Measurements from ENCODE around the gene SLC35F4. TPM values are rescaled to one million over a fixed set of nuclear protein-coding genes. Genes with fewer than 3 reads are reported as not detected.
"Not testable (repeated sequence)": the region's sequence is repeated elsewhere in the genome, so short reads cannot be mapped to it uniquely, and the experiment has no call there.

SLC35F4 gene
- total RNA-seq, 4 donors from 2014 or later = not detected

- Histone ChIP-seq H3K36me3 (no peaks in the 10 kb centered on the region), H3K27ac (no peak overlapping the region), H3K9me3 (no peaks in the 10 kb centered on the region), H3K4me1 (no peaks in the 10 kb centered on the region), H3K27me3 (peaks cover 15 to 28% (median 16%) of the 10 kb centered on the region in 3 donors), H3K4me3 (no peak overlapping the region)
- intact Hi-C loops (cut with DNase I; ENCODE audit: low total_unique reads) (no loop called here), in situ Hi-C loops (cut with MboI; ENCODE audit: low sequenced_read_pairs in 4 of 4) (no loop called here)
- no peak for DNase-seq
- no peak for ATAC-seq
- no peak for TF ChIP-seq POLR2A (IDR thresholded peaks at IDR 0.05)
- no peak for TF ChIP-seq CTCF (IDR thresholded peaks at IDR 0.05 in 4 of 5, conservative IDR thresholded peaks at IDR 0.05 in 1 of 5)
These were observed 3.7 kb upstream of the SLC35F4 start for GRCh38 chr14:57869617-57870016.

- H3K27me3 ChIP-seq = peaks cover 22 to 39% (median 35%) of the 10 kb centered on the region in 3 donors
These were observed 360 bp upstream of the SLC35F4 start for GRCh38 chr14:57866199-57866705.

GRCh38 chr14:57865066-57865402, 858 bp downstream of the SLC35F4 start:
- H3K27me3 ChIP-seq = peaks cover 22 to 39% (median 35%) of the 10 kb centered on the region in 3 donors
- no peak overlapping the region for H3K27ac ChIP-seq
- no peak for TF ChIP-seq CTCF (IDR thresholded peaks at IDR 0.05 in 4 of 5, conservative IDR thresholded peaks at IDR 0.05 in 1 of 5)
- no peak for TF ChIP-seq POLR2A (IDR thresholded peaks at IDR 0.05)
- ATAC-seq (no peak), DNase-seq (no peak)
- intact Hi-C loops (cut with DNase I; ENCODE audit: low total_unique reads) = no loop called here
- H3K36me3 ChIP-seq = no peaks in the 10 kb centered on the region
- no peaks in the 10 kb centered on the region for H3K4me1 ChIP-seq
- in situ Hi-C loops (cut with MboI; ENCODE audit: low sequenced_read_pairs in 4 of 4) = no loop called here
- peak overlapping the region in 1 of 4 donors; percentile 5 for H3K4me3 ChIP-seq
- H3K9me3 ChIP-seq = no peaks in the 10 kb centered on the region

More at GRCh38 chr14:57866199-57866705, 360 bp upstream of the SLC35F4 start:
- no peak for ATAC-seq
- no peak for TF ChIP-seq CTCF (IDR thresholded peaks at IDR 0.05 in 4 of 5, conservative IDR thresholded peaks at IDR 0.05 in 1 of 5)
- TF ChIP-seq POLR2A (IDR thresholded peaks at IDR 0.05) = no peak
- intact Hi-C loops (cut with DNase I; ENCODE audit: low total_unique reads) = no loop called here
- no peaks in the 10 kb centered on the region for H3K4me1 ChIP-seq
- DNase-seq = no peak
- no peaks in the 10 kb centered on the region for H3K9me3 ChIP-seq
- no peak overlapping the region for H3K4me3 ChIP-seq
- H3K36me3 ChIP-seq = no peaks in the 10 kb centered on the region
- in situ Hi-C loops (cut with MboI; ENCODE audit: low sequenced_read_pairs in 4 of 4) = no loop called here
- H3K27ac ChIP-seq = no peak overlapping the region

GRCh38 chr14:57864659-57865058, 1.2 kb downstream of the SLC35F4 start:
- no peak for DNase-seq
- H3K27me3 ChIP-seq = peaks cover 22 to 39% (median 35%) of the 10 kb centered on the region in 3 donors
- no peak overlapping the region for H3K27ac ChIP-seq
- intact Hi-C loops (cut with DNase I; ENCODE audit: low total_unique reads) (no loop called here), in situ Hi-C loops (cut with MboI; ENCODE audit: low sequenced_read_pairs in 4 of 4) (no loop called here)
- H3K4me3 ChIP-seq = peak overlapping the region in 1 of 4 donors; percentile 4
- TF ChIP-seq POLR2A (IDR thresholded peaks at IDR 0.05) (no peak), CTCF (IDR thresholded peaks at IDR 0.05 in 4 of 5, conservative IDR thresholded peaks at IDR 0.05 in 1 of 5) (no peak)
- no peaks in the 10 kb centered on the region for H3K4me1 ChIP-seq
- H3K36me3 ChIP-seq = no peaks in the 10 kb centered on the region
- H3K9me3 ChIP-seq = no peaks in the 10 kb centered on the region
- ATAC-seq = no peak

- intact Hi-C loops (cut with DNase I; ENCODE audit: low total_unique reads) = no loop called here
These were observed 2.4 kb downstream of the SLC35F4 start for GRCh38 chr14:57863471-57863870.

GRCh38 chr14:57855666-57856065, 10.2 kb downstream of the SLC35F4 start:
- H3K9me3 ChIP-seq; DNase-seq; H3K4me1 ChIP-seq; H3K4me3 ChIP-seq; ATAC-seq; intact Hi-C loops (cut with DNase I; ENCODE audit: low total_unique reads); H3K27me3 ChIP-seq; H3K36me3 ChIP-seq; in situ Hi-C loops (cut with MboI; ENCODE audit: low sequenced_read_pairs in 4 of 4); H3K27ac ChIP-seq: not testable (repeated sequence)

More at GRCh38 chr14:57863471-57863870, 2.4 kb downstream of the SLC35F4 start:
- in situ Hi-C loops (cut with MboI; ENCODE audit: low sequenced_read_pairs in 4 of 4) = no loop called here
- ATAC-seq (no peak), DNase-seq (no peak)
- Histone ChIP-seq H3K4me1 (no peaks in the 10 kb centered on the region), H3K27ac (no peak overlapping the region), H3K27me3 (peaks cover 22 to 39% (median 35%) of the 10 kb centered on the region in 3 donors), H3K36me3 (no peaks in the 10 kb centered on the region), H3K9me3 (no peaks in the 10 kb centered on the region), H3K4me3 (no peak overlapping the region)
- TF ChIP-seq POLR2A (IDR thresholded peaks at IDR 0.05) (no peak), CTCF (IDR thresholded peaks at IDR 0.05 in 4 of 5, conservative IDR thresholded peaks at IDR 0.05 in 1 of 5) (no peak)
